Activated CD8-positive, alpha-beta memory T cell treated with anti-CD3 and anti-CD28 coated beads for 48 hours (primary cell): Measurements from ENCODE around the gene CRACDL.

ENCODE experiments used
- DNase-seq, 3 experiments: peaks; one replicate each; pipeline ENCODE4 v3.0.0-alpha.2; 2020; ENCODE audit warnings: low read depth in 2 of 3, low spot score in 2 of 3

The CRACDL gene

GRCh38 chr2:98927027-98927426 is 9.0 kb downstream of the CRACDL start:
- DNase-seq = no peak

- DNase-seq = no peak
Measured at GRCh38 chr2:98926601-98927000, 9.4 kb downstream of the CRACDL start.

- no peak for DNase-seq
Measured at GRCh38 chr2:98924910-98925309, 11.1 kb downstream of the CRACDL start.

GRCh38 chr2:98924038-98924830 is 11.8 kb downstream of the CRACDL start:
- DNase-seq = no peak

GRCh38 chr2:98923244-98923940 is 12.6 kb downstream of the CRACDL start:
- no peak for DNase-seq

- DNase-seq = no peak
Measured at GRCh38 chr2:98921062-98921461, 15.0 kb downstream of the CRACDL start.

GRCh38 chr2:98917031-98917471 is 19.0 kb downstream of the CRACDL start:
- DNase-seq = no peak

GRCh38 chr2:98915751-98916358 is 20.2 kb downstream of the CRACDL start:
- no peak for DNase-seq

- DNase-seq = no peak
Measured at GRCh38 chr2:98914713-98915580, 21.1 kb downstream of the CRACDL start.

- no peak for DNase-seq
Measured at GRCh38 chr2:98913916-98914712, 21.9 kb downstream of the CRACDL start.

- DNase-seq = no peak
Measured at GRCh38 chr2:98912957-98913915, 22.8 kb downstream of the CRACDL start.

- no peak for DNase-seq
Measured at GRCh38 chr2:98912221-98912851, 23.7 kb downstream of the CRACDL start.

GRCh38 chr2:98911376-98912154 is 24.5 kb downstream of the CRACDL start:
- no peak for DNase-seq

GRCh38 chr2:98911126-98911375 is 25.0 kb downstream of the CRACDL start:
- no peak for DNase-seq

- no peak for DNase-seq
Measured at GRCh38 chr2:98910349-98911125, 25.5 kb downstream of the CRACDL start.

GRCh38 chr2:98909317-98910211 is 26.5 kb downstream of the CRACDL start:
- DNase-seq = no peak
